Urinary bladder (tissue), 4 donors: ENCODE results near the gene JAK1. TPM values are rescaled to one million over a fixed set of nuclear protein-coding genes. Genes with fewer than 3 reads are reported as not detected.
A peak's percentile ranks its signal among the peaks of the same experiment; 100 is the strongest.

ENCODE experiments used
- DNase-seq: peaks from one replicate; pipeline ENCODE4 v3.0.0-alpha.2; 2015; ENCODE audit errors: extremely low spot score
- H3K27ac ChIP-seq: one replicate; pipeline ENCODE4 v1.5.1; 2013; ENCODE audit warnings: low read depth, mild to moderate bottlenecking, moderate library complexity
- H3K36me3 ChIP-seq: one replicate; pipeline ENCODE4 v1.6.1; 2013; ENCODE audit warnings: mild to moderate bottlenecking, moderate library complexity; ENCODE audit not compliant: insufficient read depth
- H3K4me1 ChIP-seq: one replicate; pipeline ENCODE4 v1.6.1; 2013; ENCODE audit warnings: mild to moderate bottlenecking, moderate library complexity; ENCODE audit not compliant: insufficient read depth
- H3K4me3 ChIP-seq: one replicate; pipeline ENCODE4 v1.5.1; 2013; ENCODE audit warnings: low read depth, low read length
- WGBS: extraction: QIAGEN DNeasy Blood & Tissue Kit; methylation state at CpG from one replicate; pipeline ENCODE4 v1.1.7; 2013; 5-methylcytosine and 5-hydroxymethylcytosine counted together
- polyA plus RNA-seq: library from polyadenylated mRNA; stranded (reverse); fragments of 200-250 nt; gene quantifications from one replicate; pipeline ENCODE4 v1.2.3, GENCODE V29; 2013
- total RNA-seq: library from RNA; depleted of rRNA; stranded (reverse); fragments of >200 nt; gene quantifications from one replicate; pipeline ENCODE4 v1.2.3, GENCODE V29; 2014
- donor health status: healthy with polysubstance abuse.
- donor health status: healthy.

The JAK1 gene
- total and polyA plus RNA-seq, 2 donors: 86.8 to 137 TPM

- Histone ChIP-seq H3K27ac (no peak overlapping the region), H3K4me1 (no peaks in the 10 kb centered on the region), H3K36me3 (no peaks in the 10 kb centered on the region), H3K4me3 (no peak overlapping the region)
- 73% methylated on average over 9 of the region's 9 CpGs for WGBS
- DNase-seq: no peak
Observed at GRCh38 chr1:64969305-64970046, 3.1 kb upstream of the JAK1 start.

- WGBS: 61% methylated on average over 6 of the region's 6 CpGs
- no peak for DNase-seq
- H3K4me1 ChIP-seq: no peaks in the 10 kb centered on the region
- H3K36me3 ChIP-seq: no peaks in the 10 kb centered on the region
- no peak overlapping the region for H3K4me3 ChIP-seq
- no peak overlapping the region for H3K27ac ChIP-seq
Observed at GRCh38 chr1:64967381-64967780, 1.0 kb upstream of the JAK1 start.

- DNase-seq: peak; percentile 53
- H3K4me3 ChIP-seq: peak overlapping the region; percentile 95
- peak overlapping the region; percentile 98 for H3K27ac ChIP-seq
- under 1% methylated on average over 52 of the region's 52 CpGs for WGBS
- H3K36me3 ChIP-seq: no peaks in the 10 kb centered on the region
- H3K4me1 ChIP-seq: no peaks in the 10 kb centered on the region
Observed at GRCh38 chr1:64965366-64966157, 787 bp downstream of the JAK1 start.

- 83% methylated on average over 5 of the region's 5 CpGs for WGBS
- no peaks in the 10 kb centered on the region for H3K4me1 ChIP-seq
- no peaks in the 10 kb centered on the region for H3K36me3 ChIP-seq
- H3K27ac ChIP-seq: no peak overlapping the region
- DNase-seq: no peak
- no peak overlapping the region for H3K4me3 ChIP-seq
Observed at GRCh38 chr1:64963466-64963865, 2.9 kb downstream of the JAK1 start.

- H3K4me1 ChIP-seq: no peaks in the 10 kb centered on the region
- H3K27ac ChIP-seq: no peak overlapping the region
- DNase-seq: no peak
- H3K4me3 ChIP-seq: no peak overlapping the region
- no peaks in the 10 kb centered on the region for H3K36me3 ChIP-seq
- WGBS: 68% methylated on average over 7 of the region's 7 CpGs
Observed at GRCh38 chr1:64962441-64962840, 3.9 kb downstream of the JAK1 start.

- Histone ChIP-seq H3K36me3 (no peaks in the 10 kb centered on the region), H3K4me3 (no peak overlapping the region), H3K27ac (no peak overlapping the region), H3K4me1 (no peaks in the 10 kb centered on the region)
- no peak for DNase-seq
- WGBS: 42% methylated on average over 1 of the region's 1 CpG
Observed at GRCh38 chr1:64961923-64962322, 4.4 kb downstream of the JAK1 start.

DNA sequence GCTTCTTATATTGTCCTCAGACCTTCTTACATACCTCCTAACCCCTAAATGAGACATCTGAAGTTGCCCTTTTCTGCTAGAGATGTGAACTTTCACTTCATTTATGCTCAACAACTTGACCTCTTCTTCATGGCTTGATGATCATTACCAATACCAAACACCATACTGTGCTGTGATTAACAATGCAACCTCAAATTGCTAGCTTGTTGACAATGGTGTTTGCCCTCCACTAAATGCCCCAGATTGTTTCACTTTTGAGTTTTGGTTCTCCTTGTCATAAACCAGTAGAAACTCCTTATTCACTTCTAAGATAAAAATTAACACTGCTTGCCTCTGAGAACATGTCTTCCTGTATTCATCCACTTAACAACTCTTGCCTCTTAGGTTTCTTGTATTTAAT, 5.6 kb downstream of the JAK1 start:
- Histone ChIP-seq H3K27ac (no peak overlapping the region), H3K36me3 (no peaks in the 10 kb centered on the region), H3K4me1 (peaks cover 3% of the 10 kb centered on the region), H3K4me3 (no peak overlapping the region)
- no peak for DNase-seq

- H3K4me1 ChIP-seq: peaks cover 7% of the 10 kb centered on the region
- no peak overlapping the region for H3K27ac ChIP-seq
- WGBS: 93% methylated on average over 6 of the region's 6 CpGs
- no peak for DNase-seq
- no peaks in the 10 kb centered on the region for H3K36me3 ChIP-seq
- no peak overlapping the region for H3K4me3 ChIP-seq
Observed at GRCh38 chr1:64959986-64960385, 6.4 kb downstream of the JAK1 start.

DNA sequence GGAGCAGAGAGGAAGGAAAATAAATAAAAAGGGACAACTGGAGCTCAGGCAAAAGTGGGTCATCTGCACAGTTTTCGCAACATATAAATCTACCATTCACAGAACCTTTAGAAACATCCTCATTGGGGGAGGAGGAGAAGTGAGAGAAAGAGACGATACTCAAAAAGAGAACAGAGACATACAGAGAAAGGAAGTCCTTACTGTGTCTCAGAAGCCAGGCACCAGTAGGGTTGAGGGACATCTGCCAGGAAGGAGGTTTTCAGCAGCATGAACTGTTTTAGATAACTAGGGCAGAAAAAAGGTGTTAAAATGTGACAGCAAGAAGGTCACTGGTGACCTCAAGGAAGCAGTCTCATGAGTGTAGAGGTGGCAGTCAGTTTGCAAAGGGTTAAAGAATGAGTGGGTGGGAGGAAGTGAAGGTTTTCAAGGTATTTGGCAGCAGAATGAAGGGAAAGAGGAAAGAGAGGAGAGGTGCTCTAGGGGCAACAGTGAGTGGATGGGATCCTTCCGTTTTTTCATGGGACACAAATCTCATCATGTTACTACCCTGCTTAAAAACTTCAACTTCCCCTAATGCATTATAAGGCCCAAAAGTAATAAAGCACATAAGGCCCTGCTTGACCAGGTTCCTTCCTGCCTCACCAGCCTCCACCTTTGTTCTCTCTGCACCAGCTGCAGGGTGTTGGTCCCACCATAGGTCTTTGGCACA, 9.5 kb downstream of the JAK1 start:
- no peak for DNase-seq
- H3K27ac ChIP-seq: no peak overlapping the region
- H3K4me1 ChIP-seq: peaks cover 7% of the 10 kb centered on the region
- 73% methylated on average over 3 of the region's 3 CpGs for whole genome bisulfite sequencing
- H3K36me3 ChIP-seq: no peaks in the 10 kb centered on the region
- H3K4me3 ChIP-seq: no peak overlapping the region

- Histone ChIP-seq H3K36me3 (no peaks in the 10 kb centered on the region), H3K4me3 (no peak overlapping the region), H3K27ac (no peak overlapping the region), H3K4me1 (peaks cover 7% of the 10 kb centered on the region)
- DNase-seq: no peak
- WGBS: 53% methylated on average over 3 of the region's 3 CpGs
Observed at GRCh38 chr1:64956010-64956640, 10.2 kb downstream of the JAK1 start.

DNA sequence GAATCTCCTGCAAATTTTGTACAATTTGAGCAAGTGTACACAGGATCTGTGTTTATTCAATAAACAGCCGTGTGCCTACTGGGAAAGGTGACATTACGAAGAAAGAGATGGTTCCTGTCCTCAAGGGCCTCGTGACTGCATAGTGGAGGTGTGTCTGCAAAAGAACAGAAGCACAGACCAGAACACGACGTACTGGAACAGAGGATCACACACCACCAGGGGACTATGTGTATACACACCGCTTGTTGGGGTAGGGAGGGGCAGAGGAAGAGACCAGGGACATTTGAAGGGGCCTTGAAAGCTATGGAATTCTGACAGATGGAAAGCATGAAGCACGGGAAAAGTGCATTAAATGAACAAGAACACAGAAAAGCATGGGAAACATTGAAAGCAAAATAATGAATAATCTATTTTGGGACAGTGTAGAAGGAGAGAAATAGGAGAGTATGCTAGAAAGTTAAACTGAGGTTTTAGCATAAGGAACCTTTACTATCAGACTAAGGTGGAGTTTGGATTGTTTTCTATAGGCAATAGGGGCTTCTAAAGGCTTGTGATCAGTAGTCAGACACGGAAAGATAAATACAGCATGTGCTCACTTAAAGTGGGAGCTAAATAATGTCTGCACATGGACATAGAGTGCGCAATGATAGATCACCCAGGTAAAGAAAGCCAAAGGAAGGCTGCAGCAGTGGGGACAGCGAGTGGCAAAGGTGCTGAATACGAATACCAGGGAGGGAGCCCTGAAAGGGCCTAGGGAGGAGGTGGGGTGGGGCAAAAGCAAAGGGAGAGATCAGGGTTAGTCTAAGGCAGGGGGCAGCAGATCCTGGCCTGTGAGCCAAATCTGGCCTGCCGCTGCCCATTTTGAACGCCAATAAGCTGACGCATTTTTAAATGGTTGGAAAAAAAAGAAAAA, 11.0 kb downstream of the JAK1 start:
- Histone ChIP-seq H3K4me1 (peaks cover 7% of the 10 kb centered on the region), H3K4me3 (no peak overlapping the region), H3K27ac (no peak overlapping the region), H3K36me3 (no peaks in the 10 kb centered on the region)
- 72% methylated on average over 14 of the region's 14 CpGs for WGBS
- DNase-seq: no peak

DNA sequence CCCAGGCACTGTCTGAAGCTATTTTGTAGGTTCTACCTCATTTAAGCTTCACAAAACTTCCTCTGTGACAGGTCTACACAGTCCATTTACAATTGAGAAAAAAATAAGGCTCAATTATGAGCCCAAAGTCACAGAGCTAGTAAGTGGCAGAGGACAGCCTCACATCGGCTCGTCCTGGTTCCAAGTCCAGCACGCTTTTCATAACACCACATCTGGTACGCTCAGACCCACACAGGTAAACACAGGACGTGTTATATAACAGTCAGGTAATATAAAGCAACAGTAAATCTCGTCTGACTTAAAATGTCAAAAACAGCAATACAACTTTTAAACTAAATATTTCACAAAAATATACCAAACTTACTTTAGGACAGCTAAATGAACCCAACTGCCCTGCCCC, 13.1 kb downstream of the JAK1 start:
- Histone ChIP-seq H3K4me3 (no peak overlapping the region), H3K27ac (no peak overlapping the region), H3K36me3 (no peaks in the 10 kb centered on the region), H3K4me1 (peaks cover 7% of the 10 kb centered on the region)
- no peak for DNase-seq
- WGBS: 77% methylated on average over 6 of the region's 6 CpGs
